ENCODE results near the gene SPEM1. TPM values are rescaled to one million over a fixed set of nuclear protein-coding genes. Genes with fewer than 3 reads are reported as not detected.

The SPEM1 gene
- total RNA-seq, 4 donors from 2014 or later = not detected

DNA sequence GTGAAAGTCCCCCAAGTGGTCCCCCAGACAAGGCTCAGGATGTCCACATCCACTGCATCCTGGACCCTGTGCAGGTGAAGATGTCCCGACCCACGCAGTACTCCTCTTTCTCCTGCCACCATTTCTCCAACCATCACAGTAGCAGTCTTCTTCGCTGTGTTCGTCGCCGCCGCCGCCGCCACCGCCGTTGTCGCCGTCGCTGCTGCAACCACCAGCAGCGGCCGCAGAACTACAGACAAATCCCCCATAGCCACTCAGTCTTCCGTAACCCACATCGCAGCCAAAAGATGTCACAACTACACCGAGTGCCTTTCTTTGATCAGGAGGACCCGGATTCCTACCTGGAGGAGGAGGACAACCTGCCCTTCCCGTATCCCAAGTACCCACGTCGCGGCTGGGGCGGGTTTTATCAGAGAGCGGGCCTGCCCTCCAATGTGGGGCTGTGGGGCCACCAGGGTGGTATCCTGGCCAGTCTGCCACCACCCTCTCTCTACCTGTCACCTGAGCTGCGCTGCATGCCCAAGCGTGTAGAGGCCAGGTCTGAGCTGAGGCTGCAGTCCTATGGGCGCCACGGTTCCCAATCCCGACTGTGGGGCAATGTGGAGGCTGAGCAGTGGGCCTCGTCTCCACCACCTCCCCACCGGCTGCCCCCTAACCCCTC, 6.2 kb downstream of the SPEM1 start:
- Histone ChIP-seq H3K9me3 (no peaks in the 10 kb centered on the region), H3K36me3 (no peaks in the 10 kb centered on the region), H3K27me3 (no peaks in the 10 kb centered on the region), H3K4me3 (no peak overlapping the region), H3K4me1 (no peaks in the 10 kb centered on the region), H3K27ac (no peak overlapping the region)
- intact Hi-C loops (cut with DNase I; ENCODE audit: low total_unique reads) = no loop called here
- TF ChIP-seq, protein P1, sequence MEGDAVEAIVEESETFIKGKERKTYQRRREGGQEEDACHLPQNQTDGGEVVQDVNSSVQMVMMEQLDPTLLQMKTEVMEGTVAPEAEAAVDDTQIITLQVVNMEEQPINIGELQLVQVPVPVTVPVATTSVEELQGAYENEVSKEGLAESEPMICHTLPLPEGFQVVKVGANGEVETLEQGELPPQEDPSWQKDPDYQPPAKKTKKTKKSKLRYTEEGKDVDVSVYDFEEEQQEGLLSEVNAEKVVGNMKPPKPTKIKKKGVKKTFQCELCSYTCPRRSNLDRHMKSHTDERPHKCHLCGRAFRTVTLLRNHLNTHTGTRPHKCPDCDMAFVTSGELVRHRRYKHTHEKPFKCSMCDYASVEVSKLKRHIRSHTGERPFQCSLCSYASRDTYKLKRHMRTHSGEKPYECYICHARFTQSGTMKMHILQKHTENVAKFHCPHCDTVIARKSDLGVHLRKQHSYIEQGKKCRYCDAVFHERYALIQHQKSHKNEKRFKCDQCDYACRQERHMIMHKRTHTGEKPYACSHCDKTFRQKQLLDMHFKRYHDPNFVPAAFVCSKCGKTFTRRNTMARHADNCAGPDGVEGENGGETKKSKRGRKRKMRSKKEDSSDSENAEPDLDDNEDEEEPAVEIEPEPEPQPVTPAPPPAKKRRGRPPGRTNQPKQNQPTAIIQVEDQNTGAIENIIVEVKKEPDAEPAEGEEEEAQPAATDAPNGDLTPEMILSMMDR (IDR thresholded peaks at IDR 0.05) = no peak
- TF ChIP-seq POLR2A (IDR thresholded peaks at IDR 0.05) = no peak
- DNase-seq = no peak

DNA sequence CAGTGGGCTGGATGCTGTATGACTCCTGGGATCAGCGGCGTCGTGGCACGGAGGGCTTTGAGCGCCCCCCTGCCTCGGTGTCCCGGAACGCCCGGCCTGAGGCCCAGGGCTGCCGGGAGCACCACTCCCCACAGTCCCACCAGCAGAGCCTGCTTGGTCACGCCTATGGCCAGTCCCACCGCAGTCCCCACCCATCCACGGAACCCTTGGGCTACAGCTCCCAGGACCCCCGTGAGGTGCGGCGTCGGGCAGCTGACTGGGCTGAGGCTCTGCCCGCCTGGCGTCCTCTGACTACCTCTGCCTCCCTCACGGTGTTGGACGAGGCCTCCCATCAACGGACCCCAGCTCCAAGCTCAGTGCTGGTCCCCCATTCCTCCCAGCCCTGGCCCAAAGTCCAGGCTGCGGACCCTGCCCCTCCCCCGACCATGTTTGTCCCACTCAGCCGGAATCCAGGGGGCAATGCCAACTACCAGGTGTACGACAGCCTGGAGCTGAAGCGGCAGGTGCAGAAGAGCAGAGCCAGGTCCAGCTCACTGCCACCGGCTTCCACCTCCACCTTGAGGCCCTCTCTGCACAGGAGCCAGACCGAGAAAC, 6.9 kb downstream of the SPEM1 start:
- Histone ChIP-seq H3K4me3 (no peak overlapping the region), H3K27me3 (no peaks in the 10 kb centered on the region), H3K27ac (no peak overlapping the region), H3K9me3 (no peaks in the 10 kb centered on the region), H3K36me3 (no peaks in the 10 kb centered on the region), H3K4me1 (no peaks in the 10 kb centered on the region)
- no peak for DNase-seq
- TF ChIP-seq, protein P1 (IDR thresholded peaks at IDR 0.05) = no peak
- TF ChIP-seq POLR2A (IDR thresholded peaks at IDR 0.05) = no peak
- intact Hi-C loops (cut with DNase I; ENCODE audit: low total_unique reads) = no loop called here

DNA sequence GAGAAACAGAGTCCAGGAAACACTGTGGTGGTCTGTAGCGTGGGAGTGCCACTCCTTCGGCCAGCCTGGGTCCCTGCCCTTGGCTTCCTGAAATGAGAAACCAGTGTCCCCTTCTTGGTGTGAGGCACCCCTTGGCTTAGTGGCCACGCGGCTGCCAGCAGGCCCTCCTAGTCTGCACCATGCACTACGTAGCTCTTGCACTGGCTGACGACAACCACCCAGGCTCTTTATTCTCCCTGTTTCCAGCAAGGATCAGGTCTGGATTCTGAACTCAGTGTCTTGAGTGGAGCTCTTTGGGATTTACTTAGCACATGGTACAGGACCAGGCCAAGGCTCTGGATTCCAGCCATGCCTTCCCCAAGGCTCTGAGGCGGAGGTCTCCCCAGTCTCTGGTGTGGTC, 7.4 kb downstream of the SPEM1 start:
- Histone ChIP-seq H3K36me3 (no peaks in the 10 kb centered on the region), H3K4me3 (no peak overlapping the region), H3K27ac (no peak overlapping the region), H3K27me3 (no peaks in the 10 kb centered on the region), H3K9me3 (no peaks in the 10 kb centered on the region), H3K4me1 (no peaks in the 10 kb centered on the region)
- no peak for DNase-seq
- TF ChIP-seq POLR2A (IDR thresholded peaks at IDR 0.05) = no peak
- TF ChIP-seq, protein P1 (IDR thresholded peaks at IDR 0.05) = no peak
- intact Hi-C loops (cut with DNase I; ENCODE audit: low total_unique reads) = no loop called here

DNA sequence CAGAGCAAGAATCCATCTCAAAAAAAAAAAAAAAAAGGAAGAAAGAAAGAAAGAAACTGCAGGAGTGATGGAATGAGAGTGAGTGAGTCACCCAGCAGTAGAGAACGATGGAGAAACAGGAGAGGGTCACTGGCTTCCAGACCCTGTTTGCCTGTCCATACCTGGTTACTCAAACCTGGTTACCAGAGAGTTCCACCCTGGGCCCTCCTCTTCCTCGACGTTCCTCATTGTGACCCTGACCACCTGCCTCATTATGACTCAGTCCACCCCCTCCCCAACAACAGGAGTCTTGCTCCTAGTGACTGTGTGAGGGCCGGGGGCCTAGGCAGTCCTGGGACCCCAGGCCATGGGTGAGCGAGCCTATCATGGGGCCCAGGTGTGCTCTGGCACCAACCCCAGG, 8.4 kb downstream of the SPEM1 start, which contains the start of gene SPEM3:
TSS of gene SPEM3 (plus strand) at position 301 of the 400 bp plus-strand sequence. CDS start at position 347, 46 bp downstream.
- no peak for DNase-seq
- H3K4me3 ChIP-seq = no peak within 1 kb of the TSS
- intact Hi-C loops (cut with DNase I; ENCODE audit: low total_unique reads) = no loop called here

DNA sequence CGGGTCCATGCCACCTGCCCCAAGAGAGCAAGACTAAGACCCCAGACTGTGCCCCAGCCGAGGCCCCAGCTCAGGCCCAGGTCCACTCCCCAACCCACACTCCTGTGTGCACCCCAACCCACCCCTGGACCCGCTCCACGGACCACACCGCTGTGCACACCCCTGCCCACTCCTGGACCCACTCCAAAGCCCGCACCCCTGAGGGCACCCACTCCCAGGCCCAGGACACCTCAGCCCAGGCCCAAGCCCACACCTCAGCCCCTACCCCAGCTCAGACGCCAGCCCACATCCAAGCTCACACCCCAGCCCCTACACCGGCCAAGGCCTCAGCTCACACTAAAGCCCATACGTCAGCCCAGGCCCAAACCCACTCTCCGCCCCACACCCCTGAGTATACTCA, 9.6 kb downstream of the SPEM1 start:
- H3K4me1 ChIP-seq = no peaks in the 10 kb centered on the region
- no peaks in the 10 kb centered on the region for H3K27me3 ChIP-seq
- no peak for DNase-seq
- H3K27ac ChIP-seq = no peak overlapping the region
- no peak overlapping the region for H3K4me3 ChIP-seq
- intact Hi-C loops (cut with DNase I; ENCODE audit: low total_unique reads) = loop anchor here (10.0 kb wide), 1 partner anchor 55 kb away; the partner anchor contains the start of genes POLR2A and SLC35G6
- no peaks in the 10 kb centered on the region for H3K9me3 ChIP-seq
- no peak for TF ChIP-seq POLR2A (IDR thresholded peaks at IDR 0.05)
- TF ChIP-seq, protein P1 (IDR thresholded peaks at IDR 0.05) = no peak
- H3K36me3 ChIP-seq = no peaks in the 10 kb centered on the region

More for the DNA sequence above, 8.4 kb downstream of the SPEM1 start, which contains the start of gene SPEM3:
- Histone ChIP-seq H3K4me1 (no peaks in the 10 kb centered on the region), H3K27me3 (no peaks in the 10 kb centered on the region), H3K36me3 (no peaks in the 10 kb centered on the region), H3K27ac (no peak within 1 kb of the TSS), H3K9me3 (no peaks in the 10 kb centered on the region)
- TF ChIP-seq POLR2A (IDR thresholded peaks at IDR 0.05) = no peak
